Panc1 (cell line): ENCODE results near the gene MEGF6. TPM values are rescaled to one million over a fixed set of nuclear protein-coding genes. Genes with fewer than 3 reads are reported as not detected.

Experiments used
- ATAC-seq: fragments of 200-7000 bp; cut with Tn5 transposase; 2 replicates; pipeline ENCODE4 v1.9.1; 2020; ENCODE audit warnings: mild to moderate bottlenecking, moderate library complexity
- BruUV-seq: library from RNA; stranded (reverse); fragments of 400-500 nt; replicated peaks from 2 replicates; lab custom pipeline; 2021; lab: Mats Ljungman, UMichigan
- CTCF ChIA-PET: fragments of 300-600 bp; sonication (Branson Sonifier 250); formaldehyde crosslinking; loops from one replicate; lab custom pipeline; 2022; ENCODE audit warnings: antibody characterized with exemption; lab: Charles Lee
- POLR2A ChIA-PET: fragments of 300-600 bp; sonication (Branson Sonifier 250); formaldehyde crosslinking; loops from one replicate; lab custom pipeline; 2022; ENCODE audit warnings: antibody characterized with exemption; lab: Charles Lee
- DNase-seq: peaks from one replicate; pipeline ENCODE4 v3.0.0-alpha.2; 2010; ENCODE audit warnings: low read depth, low spot score
- H3K27ac ChIP-seq: 2 replicates; pipeline ENCODE4 v1.5.1; 2011; ENCODE audit warnings: mild to moderate bottlenecking, low read length, inconsistent platforms
- H3K27me3 ChIP-seq: fragments of 200-500 bp; sonication (Bioruptor generic); 2 replicates; pipeline ENCODE4 v1.6.0; 2014; ENCODE audit warnings: low read length, inconsistent platforms; ENCODE audit not compliant: control insufficient read depth, insufficient read depth
- H3K36me3 ChIP-seq: fragments of 200-500 bp; sonication (Bioruptor generic); 2 replicates; pipeline ENCODE4 v1.5.1; 2014; ENCODE audit warnings: inconsistent platforms, mild to moderate bottlenecking, low read length, moderate library complexity; ENCODE audit not compliant: control insufficient read depth, insufficient read depth
- H3K4me1 ChIP-seq: 2 replicates; pipeline ENCODE4 v1.5.1; 2011; ENCODE audit warnings: inconsistent platforms, mild to moderate bottlenecking, low read length, moderate library complexity; ENCODE audit not compliant: control insufficient read depth, insufficient read depth
- H3K4me3 ChIP-seq, 2 experiments: 2 replicates each; pipeline ENCODE4 v1.5.1; 2011 to 2012; ENCODE audit warnings: low read depth in 2 of 2, low read length in 2 of 2, mild to moderate bottlenecking in 2 of 2, inconsistent platforms in 1 of 2, moderate library complexity in 1 of 2
- H3K9me3 ChIP-seq: fragments of 200-500 bp; sonication (Bioruptor generic); 2 replicates; pipeline ENCODE4 v1.5.1; 2014; ENCODE audit warnings: low read depth, mild to moderate bottlenecking, inconsistent platforms, low read length, moderate library complexity; ENCODE audit not compliant: control insufficient read depth, insufficient read depth
- CTCF ChIP-seq: fragments of 450-650 bp; IDR thresholded peaks from 2 replicates; pipeline ENCODE4 v1.5.1; 2017; ENCODE audit warnings: mild to moderate bottlenecking
- POLR2AphosphoS5 ChIP-seq: IDR thresholded peaks from 2 replicates; pipeline ENCODE4 v1.6.1; 2012; ENCODE audit warnings: mild to moderate bottlenecking, low read depth, low read length, moderate library complexity
- SIN3A ChIP-seq: IDR thresholded peaks from 2 replicates; pipeline ENCODE4 v1.6.1; 2012; ENCODE audit warnings: low read depth, mild to moderate bottlenecking, low read length, moderate library complexity, borderline replicate concordance; ENCODE audit not compliant: insufficient read depth
- TCF7L2 ChIP-seq: IDR thresholded peaks from 2 replicates; pipeline ENCODE4 v1.6.1; 2011; ENCODE audit warnings: mild to moderate bottlenecking, low read depth, low read length, inconsistent platforms
- in situ Hi-C: cut with HindIII; loops from 2 replicates; pipeline ENCODE4 v1.10.0; 2016; ENCODE audit warnings: low sequenced_read_pairs, low pct_unique_long_range_greater_than_20kb
- intact Hi-C: fragments of 100-400 bp; cut with micrococcal nuclease; formaldehyde crosslinking; loops from one replicate; pipeline ENCODE4 v1.10.0; 2022; ENCODE audit not compliant: unreplicated experiment
- total RNA-seq: library from RNA; stranded (reverse); gene quantifications from one replicate; pipeline ENCODE4 v1.2.1, GENCODE V29; 2021; ENCODE audit not compliant: unreplicated experiment
- TF ChIP-seq, protein P1 (sequence below), 2 experiments: IDR thresholded peaks; 2 replicates each; pipeline ENCODE4 v1.6.1; 2011 to 2012; ENCODE audit warnings: low read depth in 2 of 2, control low read depth in 1 of 2, low read length in 1 of 2, mild to moderate bottlenecking in 1 of 2, moderate library complexity in 1 of 2; ENCODE audit not compliant: insufficient read depth in 1 of 2

Gene MEGF6
- total RNA-seq, 1 experiment from 2014 or later = 32.6 TPM

DNA sequence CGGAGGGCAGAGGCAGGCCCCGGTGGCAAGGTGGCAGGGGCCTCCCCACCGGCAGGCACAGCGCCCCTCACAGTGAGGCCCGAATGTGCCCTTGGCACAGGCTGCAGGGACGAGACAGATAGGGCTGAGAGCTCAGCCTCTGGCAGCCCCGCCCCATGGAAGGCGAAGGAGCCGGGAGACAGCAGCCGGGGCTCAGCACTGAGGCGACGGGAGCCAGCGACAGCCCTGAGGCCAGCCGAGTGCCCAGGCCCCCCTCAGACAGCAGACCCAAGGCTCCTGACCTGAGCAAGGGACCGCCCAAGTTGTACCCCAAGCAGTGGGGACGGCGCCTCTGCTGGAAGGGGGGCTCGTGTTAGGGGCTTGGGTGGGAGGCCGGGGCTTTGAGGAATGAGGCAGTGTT lies 113.8 kb downstream of the MEGF6 start:
- TF ChIP-seq POLR2AphosphoS5 (no peak), TCF7L2 (no peak), SIN3A (no peak), CTCF (no peak)
- TF ChIP-seq, protein P1, sequence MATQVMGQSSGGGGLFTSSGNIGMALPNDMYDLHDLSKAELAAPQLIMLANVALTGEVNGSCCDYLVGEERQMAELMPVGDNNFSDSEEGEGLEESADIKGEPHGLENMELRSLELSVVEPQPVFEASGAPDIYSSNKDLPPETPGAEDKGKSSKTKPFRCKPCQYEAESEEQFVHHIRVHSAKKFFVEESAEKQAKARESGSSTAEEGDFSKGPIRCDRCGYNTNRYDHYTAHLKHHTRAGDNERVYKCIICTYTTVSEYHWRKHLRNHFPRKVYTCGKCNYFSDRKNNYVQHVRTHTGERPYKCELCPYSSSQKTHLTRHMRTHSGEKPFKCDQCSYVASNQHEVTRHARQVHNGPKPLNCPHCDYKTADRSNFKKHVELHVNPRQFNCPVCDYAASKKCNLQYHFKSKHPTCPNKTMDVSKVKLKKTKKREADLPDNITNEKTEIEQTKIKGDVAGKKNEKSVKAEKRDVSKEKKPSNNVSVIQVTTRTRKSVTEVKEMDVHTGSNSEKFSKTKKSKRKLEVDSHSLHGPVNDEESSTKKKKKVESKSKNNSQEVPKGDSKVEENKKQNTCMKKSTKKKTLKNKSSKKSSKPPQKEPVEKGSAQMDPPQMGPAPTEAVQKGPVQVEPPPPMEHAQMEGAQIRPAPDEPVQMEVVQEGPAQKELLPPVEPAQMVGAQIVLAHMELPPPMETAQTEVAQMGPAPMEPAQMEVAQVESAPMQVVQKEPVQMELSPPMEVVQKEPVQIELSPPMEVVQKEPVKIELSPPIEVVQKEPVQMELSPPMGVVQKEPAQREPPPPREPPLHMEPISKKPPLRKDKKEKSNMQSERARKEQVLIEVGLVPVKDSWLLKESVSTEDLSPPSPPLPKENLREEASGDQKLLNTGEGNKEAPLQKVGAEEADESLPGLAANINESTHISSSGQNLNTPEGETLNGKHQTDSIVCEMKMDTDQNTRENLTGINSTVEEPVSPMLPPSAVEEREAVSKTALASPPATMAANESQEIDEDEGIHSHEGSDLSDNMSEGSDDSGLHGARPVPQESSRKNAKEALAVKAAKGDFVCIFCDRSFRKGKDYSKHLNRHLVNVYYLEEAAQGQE (IDR thresholded peaks at IDR 0.05; ENCODE audit: insufficient read depth in 1 of 2, low read depth in 2 of 2, low read length in 1 of 2) = no peak

DNA sequence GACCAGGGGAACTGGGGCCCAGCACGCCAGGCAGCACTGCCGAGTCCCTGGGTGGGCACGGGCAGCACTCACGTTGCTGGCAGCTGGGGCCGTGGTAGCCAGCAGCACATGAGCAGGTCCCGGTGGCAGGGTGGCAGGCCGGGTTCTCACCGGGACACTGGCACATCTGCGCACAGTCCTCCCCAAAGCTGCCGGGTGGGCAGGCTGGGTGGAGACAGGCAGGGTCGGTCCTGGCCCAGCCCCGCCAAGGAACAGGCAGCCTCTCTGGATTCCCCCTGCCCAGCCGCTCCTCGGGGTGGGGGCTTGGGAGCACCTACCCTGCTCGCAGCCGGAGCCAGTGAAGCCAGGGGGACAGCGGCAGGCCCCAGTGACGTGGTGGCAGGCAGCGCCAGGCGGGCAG lies 114.4 kb downstream of the MEGF6 start:
- no peak for ATAC-seq
- in situ Hi-C loops (no loop called here), intact Hi-C loops (loop anchor here (10.0 kb wide), 1 partner anchor 68 kb away; no protein-coding TSS in a partner anchor)
- no peak for DNase-seq
- ChIA-PET CTCF (no interaction called here), POLR2A (no interaction called here)
- no TSS peak for BruUV-seq
- Histone ChIP-seq H3K4me1 (peaks cover 5% of the 10 kb centered on the region; the same call in 1 of the 2 replicates), H3K27ac (no peak overlapping the region), H3K36me3 (no peaks in the 10 kb centered on the region), H3K4me3 (no peak overlapping the region), H3K27me3 (no peaks in the 10 kb centered on the region), H3K9me3 (no peaks in the 10 kb centered on the region)
- no peak for TF ChIP-seq POLR2AphosphoS5
- TF ChIP-seq SIN3A = no peak
- TF ChIP-seq TCF7L2 = no peak
- no peak for TF ChIP-seq CTCF
- TF ChIP-seq, protein P1 (IDR thresholded peaks at IDR 0.05; ENCODE audit: insufficient read depth in 1 of 2, low read depth in 2 of 2, low read length in 1 of 2) = no peak

More for the DNA sequence above, 113.8 kb downstream of the MEGF6 start:
- no peaks in the 10 kb centered on the region for H3K9me3 ChIP-seq
- CTCF ChIA-PET = no interaction called here
- ATAC-seq (no peak), DNase-seq (no peak)
- H3K27ac ChIP-seq = no peak overlapping the region
- POLR2A ChIA-PET = no interaction called here
- BruUV-seq = no TSS peak
- H3K36me3 ChIP-seq = no peaks in the 10 kb centered on the region
- in situ Hi-C loops = no loop called here
- H3K4me3 ChIP-seq = no peak overlapping the region
- H3K4me1 ChIP-seq = peaks cover 8% of the 10 kb centered on the region
- intact Hi-C loops = loop anchor here (10.0 kb wide), 1 partner anchor 67 kb away; no protein-coding TSS in a partner anchor
- H3K27me3 ChIP-seq = no peaks in the 10 kb centered on the region
